ENCODE results near the gene UBD.

DNA sequence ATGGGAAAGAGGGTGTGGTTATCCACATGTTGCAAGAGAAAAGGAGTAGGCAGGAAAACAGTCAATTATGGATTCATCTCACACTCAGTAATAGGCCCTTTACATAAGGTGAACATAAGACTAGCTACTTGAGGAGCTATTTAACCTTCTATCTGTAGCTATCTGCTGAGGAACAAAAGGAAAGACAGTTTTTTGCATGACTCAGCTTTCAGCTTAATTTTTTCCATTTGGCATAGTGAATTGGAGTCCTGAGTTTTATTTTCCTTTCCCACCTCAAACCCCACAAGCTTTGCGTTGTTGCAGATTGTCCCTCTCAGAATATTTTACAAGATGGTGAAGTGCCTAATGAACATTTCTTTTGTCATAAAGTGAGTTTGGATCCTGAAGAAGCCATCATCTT is 32.4 kb downstream of the UBD start:
- TF ChIP-seq EZH2 (IDR thresholded peaks at IDR 0.05; ENCODE audit: low read length) = no peak
- TF ChIP-seq, protein P1, sequence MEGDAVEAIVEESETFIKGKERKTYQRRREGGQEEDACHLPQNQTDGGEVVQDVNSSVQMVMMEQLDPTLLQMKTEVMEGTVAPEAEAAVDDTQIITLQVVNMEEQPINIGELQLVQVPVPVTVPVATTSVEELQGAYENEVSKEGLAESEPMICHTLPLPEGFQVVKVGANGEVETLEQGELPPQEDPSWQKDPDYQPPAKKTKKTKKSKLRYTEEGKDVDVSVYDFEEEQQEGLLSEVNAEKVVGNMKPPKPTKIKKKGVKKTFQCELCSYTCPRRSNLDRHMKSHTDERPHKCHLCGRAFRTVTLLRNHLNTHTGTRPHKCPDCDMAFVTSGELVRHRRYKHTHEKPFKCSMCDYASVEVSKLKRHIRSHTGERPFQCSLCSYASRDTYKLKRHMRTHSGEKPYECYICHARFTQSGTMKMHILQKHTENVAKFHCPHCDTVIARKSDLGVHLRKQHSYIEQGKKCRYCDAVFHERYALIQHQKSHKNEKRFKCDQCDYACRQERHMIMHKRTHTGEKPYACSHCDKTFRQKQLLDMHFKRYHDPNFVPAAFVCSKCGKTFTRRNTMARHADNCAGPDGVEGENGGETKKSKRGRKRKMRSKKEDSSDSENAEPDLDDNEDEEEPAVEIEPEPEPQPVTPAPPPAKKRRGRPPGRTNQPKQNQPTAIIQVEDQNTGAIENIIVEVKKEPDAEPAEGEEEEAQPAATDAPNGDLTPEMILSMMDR (optimal IDR thresholded peaks at IDR 0.05 in 1 of 3, IDR thresholded peaks at IDR 0.05 in 1 of 3, conservative IDR thresholded peaks at IDR 0.05 in 1 of 3; ENCODE audit: extremely low read depth in 1 of 3, insufficient read depth in 2 of 3, low read length in 3 of 3) = no peak

All from keratinocyte (primary cell).